Parathyroid adenoma (tissue), 2 donors: ENCODE results near the gene GLB1L.

Source experiments
- H2AFZ ChIP-seq: fragments of 300-600 bp; sonication (generic); one replicate; pipeline ENCODE4 v1.7.0; 2017; ENCODE audit warnings: antibody characterized with exemption, mild to moderate bottlenecking
- H3K27ac ChIP-seq: fragments of 300-600 bp; sonication (generic); one replicate; pipeline ENCODE4 v1.7.0; 2017
- H3K27me3 ChIP-seq: fragments of 300-600 bp; sonication (generic); one replicate; pipeline ENCODE4 v1.7.0; 2017; ENCODE audit warnings: low read length; ENCODE audit not compliant: control insufficient read depth, insufficient read depth
- H3K36me3 ChIP-seq: fragments of 300-600 bp; sonication (generic); one replicate; pipeline ENCODE4 v1.7.0; 2017; ENCODE audit warnings: low read length; ENCODE audit not compliant: control insufficient read depth, insufficient read depth
- H3K4me1 ChIP-seq: fragments of 300-600 bp; sonication (generic); one replicate; pipeline ENCODE4 v1.7.0; 2017; ENCODE audit warnings: control low read depth
- H3K4me2 ChIP-seq: fragments of 300-600 bp; sonication (generic); one replicate; pipeline ENCODE4 v1.7.0; 2017; ENCODE audit warnings: low read length
- H3K4me3 ChIP-seq: fragments of 300-600 bp; sonication (generic); one replicate; pipeline ENCODE4 v1.7.0; 2017; ENCODE audit warnings: low read depth, low read length
- H3K79me2 ChIP-seq: fragments of 300-600 bp; sonication (generic); one replicate; pipeline ENCODE4 v1.7.0; 2017; ENCODE audit warnings: control low read depth
- H3K9ac ChIP-seq: fragments of 300-600 bp; sonication (generic); one replicate; pipeline ENCODE4 v1.7.0; 2017; ENCODE audit warnings: mild to moderate bottlenecking
- H3K9me3 ChIP-seq: fragments of 300-600 bp; sonication (generic); one replicate; pipeline ENCODE4 v1.7.0; 2017; ENCODE audit warnings: low read length; ENCODE audit not compliant: control insufficient read depth
- TF ChIP-seq, protein P1 (sequence below): fragments of 300-600 bp; sonication (generic); IDR thresholded peaks from one replicate; pipeline ENCODE4 v1.7.0; 2017; ENCODE audit warnings: antibody characterized with exemption, mild to moderate bottlenecking
- donor health status: primary hyperparathyroidism.

The GLB1L gene

DNA sequence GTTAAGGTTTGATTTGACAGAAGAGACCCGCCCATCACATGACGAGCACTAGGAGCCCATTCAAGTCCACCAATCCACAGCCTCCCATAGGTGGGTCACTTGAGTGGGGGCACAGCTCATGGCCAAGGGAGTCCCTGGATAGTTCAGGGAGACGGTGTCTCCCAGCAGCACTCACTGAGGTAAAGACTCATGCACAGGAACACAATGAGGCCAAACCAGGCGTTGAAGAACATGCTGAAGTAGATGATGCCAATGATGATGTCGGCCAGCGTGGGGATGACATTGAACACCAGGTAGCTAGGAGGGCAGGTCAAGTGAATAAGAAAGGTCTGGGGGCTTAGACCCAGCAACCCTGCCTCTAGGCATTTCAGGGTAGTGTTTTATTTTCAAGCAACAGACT lies 30.5 kb downstream of the GLB1L start:
- Histone ChIP-seq H3K79me2 (no peaks in the 10 kb centered on the region), H3K27me3 (no peaks in the 10 kb centered on the region), H3K4me2 (no peak overlapping the region), H3K9ac (no peak overlapping the region), H3K4me3 (no peak overlapping the region), H2AFZ (no peak overlapping the region), H3K4me1 (peaks cover 12% of the 10 kb centered on the region), H3K27ac (no peak overlapping the region), H3K9me3 (no peaks in the 10 kb centered on the region), H3K36me3 (no peaks in the 10 kb centered on the region)
- TF ChIP-seq, protein P1, sequence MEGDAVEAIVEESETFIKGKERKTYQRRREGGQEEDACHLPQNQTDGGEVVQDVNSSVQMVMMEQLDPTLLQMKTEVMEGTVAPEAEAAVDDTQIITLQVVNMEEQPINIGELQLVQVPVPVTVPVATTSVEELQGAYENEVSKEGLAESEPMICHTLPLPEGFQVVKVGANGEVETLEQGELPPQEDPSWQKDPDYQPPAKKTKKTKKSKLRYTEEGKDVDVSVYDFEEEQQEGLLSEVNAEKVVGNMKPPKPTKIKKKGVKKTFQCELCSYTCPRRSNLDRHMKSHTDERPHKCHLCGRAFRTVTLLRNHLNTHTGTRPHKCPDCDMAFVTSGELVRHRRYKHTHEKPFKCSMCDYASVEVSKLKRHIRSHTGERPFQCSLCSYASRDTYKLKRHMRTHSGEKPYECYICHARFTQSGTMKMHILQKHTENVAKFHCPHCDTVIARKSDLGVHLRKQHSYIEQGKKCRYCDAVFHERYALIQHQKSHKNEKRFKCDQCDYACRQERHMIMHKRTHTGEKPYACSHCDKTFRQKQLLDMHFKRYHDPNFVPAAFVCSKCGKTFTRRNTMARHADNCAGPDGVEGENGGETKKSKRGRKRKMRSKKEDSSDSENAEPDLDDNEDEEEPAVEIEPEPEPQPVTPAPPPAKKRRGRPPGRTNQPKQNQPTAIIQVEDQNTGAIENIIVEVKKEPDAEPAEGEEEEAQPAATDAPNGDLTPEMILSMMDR: no peak

DNA sequence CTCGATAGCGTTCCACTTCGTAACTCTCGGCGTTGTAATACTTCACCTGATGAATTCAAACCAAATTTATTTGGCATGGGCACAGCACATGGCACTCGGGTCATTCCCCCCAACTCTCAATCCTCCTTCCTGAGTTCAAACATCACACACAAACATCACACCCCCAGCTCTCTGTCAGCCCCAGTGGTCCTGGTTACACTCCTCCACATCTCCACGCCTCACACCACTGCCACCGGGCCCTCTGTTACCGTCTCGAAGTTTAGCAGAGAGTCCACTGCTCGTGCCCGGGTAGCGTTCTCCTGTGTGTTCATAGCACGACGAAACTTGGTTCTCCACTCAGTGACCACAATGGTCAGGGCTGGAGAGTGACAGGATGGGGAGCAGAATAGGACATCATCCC lies 31.1 kb downstream of the GLB1L start:
- peaks cover 6% of the 10 kb centered on the region for H3K4me1 ChIP-seq
- H2AFZ ChIP-seq: no peak overlapping the region
- no peak overlapping the region for H3K9ac ChIP-seq
- no peaks in the 10 kb centered on the region for H3K36me3 ChIP-seq
- H3K4me2 ChIP-seq: no peak overlapping the region
- H3K9me3 ChIP-seq: no peaks in the 10 kb centered on the region
- no peak overlapping the region for H3K27ac ChIP-seq
- H3K4me3 ChIP-seq: no peak overlapping the region
- H3K79me2 ChIP-seq: no peaks in the 10 kb centered on the region
- H3K27me3 ChIP-seq: no peaks in the 10 kb centered on the region
- TF ChIP-seq, protein P1: no peak

DNA sequence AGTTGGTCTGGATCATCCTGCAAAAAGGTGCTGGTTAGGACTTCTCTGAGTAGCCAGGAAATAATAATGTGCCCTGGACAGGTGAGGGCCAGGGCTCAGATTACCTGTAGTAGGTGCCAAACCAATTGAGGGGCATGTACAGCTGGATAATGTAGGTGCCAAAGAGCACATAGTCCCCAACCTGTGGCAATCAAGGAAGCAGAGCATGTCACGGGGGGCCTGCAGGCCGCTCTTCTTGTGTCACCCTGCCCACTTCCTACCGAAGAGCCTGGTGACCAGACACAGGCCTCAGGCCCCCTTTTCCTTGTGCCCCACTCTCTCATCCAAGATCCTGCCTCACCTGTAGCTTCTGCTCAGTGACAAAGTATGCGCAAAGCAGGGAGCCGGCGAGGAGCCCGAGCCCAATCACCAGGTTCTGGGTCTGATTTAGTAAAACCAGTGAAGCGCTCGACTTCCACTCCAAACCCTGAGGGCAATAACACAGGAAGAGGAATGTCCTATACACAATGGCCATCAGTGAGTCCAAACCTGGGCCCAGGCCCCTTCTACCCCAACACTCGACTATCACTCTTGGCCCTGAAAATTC lies 31.7 kb downstream of the GLB1L start:
- H3K27ac ChIP-seq: no peak overlapping the region

GRCh38 chr2:219213026-219213415 lies 32.2 kb downstream of the GLB1L start:
- no peak overlapping the region for H3K4me3 ChIP-seq
- H2AFZ ChIP-seq: no peak overlapping the region
- no peaks in the 10 kb centered on the region for H3K36me3 ChIP-seq
- H3K27me3 ChIP-seq: no peaks in the 10 kb centered on the region
- no peaks in the 10 kb centered on the region for H3K79me2 ChIP-seq
- H3K9ac ChIP-seq: no peak overlapping the region
- H3K27ac ChIP-seq: no peak overlapping the region
- H3K4me1 ChIP-seq: peaks cover 7% of the 10 kb centered on the region
- TF ChIP-seq, protein P1: no peak
- no peaks in the 10 kb centered on the region for H3K9me3 ChIP-seq
- H3K4me2 ChIP-seq: no peak overlapping the region

More for the DNA sequence above, 31.7 kb downstream of the GLB1L start:
- Histone ChIP-seq H3K36me3 (no peaks in the 10 kb centered on the region), H3K27me3 (no peaks in the 10 kb centered on the region), H3K9ac (no peak overlapping the region), H3K9me3 (no peaks in the 10 kb centered on the region), H3K4me3 (no peak overlapping the region), H2AFZ (no peak overlapping the region), H3K79me2 (no peaks in the 10 kb centered on the region), H3K4me1 (peaks cover 4% of the 10 kb centered on the region), H3K4me2 (no peak overlapping the region)
- TF ChIP-seq, protein P1: no peak

GRCh38 chr2:219210886-219211362 lies 34.3 kb downstream of the GLB1L start:
- peaks cover 15% of the 10 kb centered on the region for H3K4me1 ChIP-seq
- no peaks in the 10 kb centered on the region for H3K9me3 ChIP-seq
- no peak overlapping the region for H2AFZ ChIP-seq
- H3K4me3 ChIP-seq: no peak overlapping the region
- TF ChIP-seq, protein P1: no peak
- H3K9ac ChIP-seq: no peak overlapping the region
- H3K36me3 ChIP-seq: no peaks in the 10 kb centered on the region
- H3K4me2 ChIP-seq: no peak overlapping the region
- no peaks in the 10 kb centered on the region for H3K79me2 ChIP-seq
- H3K27ac ChIP-seq: no peak overlapping the region
- H3K27me3 ChIP-seq: no peaks in the 10 kb centered on the region
